SK-N-SH (cell line): Measurements from ENCODE around the gene ADAMTS14.

Source experiments
- FOXM1 ChIP-seq: IDR thresholded peaks from 2 replicates; pipeline ENCODE4 v1.4.0; 2012; ENCODE audit warnings: low read depth, mild to moderate bottlenecking
- MXI1 ChIP-seq: IDR thresholded peaks from 2 replicates; pipeline ENCODE4 v1.6.1; 2012; ENCODE audit warnings: mild to moderate bottlenecking, low read depth, low read length, improper control_type of control experiment
- POLR2AphosphoS5 ChIP-seq: IDR thresholded peaks from 2 replicates; pipeline ENCODE4 v1.6.1; 2012; ENCODE audit warnings: low read depth, low read length
- RAD21 ChIP-seq: IDR thresholded peaks from 2 replicates; pipeline ENCODE4 v1.6.1; 2012; ENCODE audit warnings: mild to moderate bottlenecking, low read length
- TAF1 ChIP-seq: IDR thresholded peaks from 2 replicates; pipeline ENCODE4 v1.6.1; 2012; ENCODE audit warnings: low read depth, mild to moderate bottlenecking, low read length, moderate library complexity, borderline replicate concordance
- TCF12 ChIP-seq: IDR thresholded peaks from 2 replicates; pipeline ENCODE4 v1.4.0; 2012
- TEAD4 ChIP-seq: IDR thresholded peaks from 2 replicates; pipeline ENCODE4 v1.4.0; 2012; ENCODE audit warnings: mild to moderate bottlenecking, borderline replicate concordance; ENCODE audit not compliant: insufficient read depth
- YY1 ChIP-seq: IDR thresholded peaks from 2 replicates; pipeline ENCODE4 v1.4.0; 2012; ENCODE audit warnings: low read depth, mild to moderate bottlenecking
- TF ChIP-seq, protein P1 (sequence below): fragments of 200-600 bp; sonication (generic); IDR thresholded peaks from 2 replicates; pipeline ENCODE4 v1.6.1; 2017; ENCODE audit warnings: antibody characterized with exemption, mild to moderate bottlenecking, moderate library complexity
- TF ChIP-seq, protein P2 (sequence below): IDR thresholded peaks from 2 replicates; pipeline ENCODE4 v1.4.0; 2012; ENCODE audit warnings: low read depth
- TF ChIP-seq, protein P3 (sequence below): fragments of 150-350 bp; IDR thresholded peaks from 2 replicates; pipeline ENCODE4 v1.6.1; 2017; ENCODE audit warnings: antibody characterized with exemption, low read length, low read depth, borderline replicate concordance

DNA sequence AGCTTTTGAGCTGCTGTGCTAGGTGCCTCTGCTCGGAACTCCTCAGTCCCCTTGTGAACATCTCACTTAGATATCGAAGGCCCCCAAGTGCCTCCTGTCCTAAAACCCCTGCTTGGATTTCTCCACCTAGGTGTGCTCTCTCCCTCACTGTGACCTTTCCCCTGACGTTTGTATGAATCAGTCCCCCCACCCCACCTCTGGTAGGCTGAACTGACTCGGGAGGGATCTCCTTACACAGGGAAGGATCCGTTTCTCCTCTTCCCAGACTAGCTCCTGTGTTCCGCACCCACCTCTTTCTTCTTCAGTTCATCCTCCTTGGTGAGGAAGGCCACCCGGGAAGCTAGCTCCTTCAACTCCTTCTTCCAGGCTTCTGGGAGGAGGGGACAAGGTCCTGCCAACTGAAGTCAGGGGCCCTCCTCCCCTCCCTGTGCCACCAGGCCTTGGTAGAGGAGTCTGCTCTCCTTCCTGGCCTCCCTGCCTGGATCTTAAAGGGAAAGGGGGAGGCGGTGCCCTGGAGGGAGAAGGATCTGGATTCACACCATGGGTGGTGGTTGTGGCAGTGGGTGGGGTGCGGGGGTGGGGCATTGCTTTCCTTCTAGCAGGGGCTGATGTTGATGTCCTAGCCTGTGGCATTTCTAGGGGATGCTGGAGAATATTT, 106.1 kb downstream of the ADAMTS14 start:
- TF ChIP-seq, protein P1, sequence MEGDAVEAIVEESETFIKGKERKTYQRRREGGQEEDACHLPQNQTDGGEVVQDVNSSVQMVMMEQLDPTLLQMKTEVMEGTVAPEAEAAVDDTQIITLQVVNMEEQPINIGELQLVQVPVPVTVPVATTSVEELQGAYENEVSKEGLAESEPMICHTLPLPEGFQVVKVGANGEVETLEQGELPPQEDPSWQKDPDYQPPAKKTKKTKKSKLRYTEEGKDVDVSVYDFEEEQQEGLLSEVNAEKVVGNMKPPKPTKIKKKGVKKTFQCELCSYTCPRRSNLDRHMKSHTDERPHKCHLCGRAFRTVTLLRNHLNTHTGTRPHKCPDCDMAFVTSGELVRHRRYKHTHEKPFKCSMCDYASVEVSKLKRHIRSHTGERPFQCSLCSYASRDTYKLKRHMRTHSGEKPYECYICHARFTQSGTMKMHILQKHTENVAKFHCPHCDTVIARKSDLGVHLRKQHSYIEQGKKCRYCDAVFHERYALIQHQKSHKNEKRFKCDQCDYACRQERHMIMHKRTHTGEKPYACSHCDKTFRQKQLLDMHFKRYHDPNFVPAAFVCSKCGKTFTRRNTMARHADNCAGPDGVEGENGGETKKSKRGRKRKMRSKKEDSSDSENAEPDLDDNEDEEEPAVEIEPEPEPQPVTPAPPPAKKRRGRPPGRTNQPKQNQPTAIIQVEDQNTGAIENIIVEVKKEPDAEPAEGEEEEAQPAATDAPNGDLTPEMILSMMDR: no peak
- TF ChIP-seq TAF1: no peak
- no peak for TF ChIP-seq RAD21
- TF ChIP-seq, protein P2, sequence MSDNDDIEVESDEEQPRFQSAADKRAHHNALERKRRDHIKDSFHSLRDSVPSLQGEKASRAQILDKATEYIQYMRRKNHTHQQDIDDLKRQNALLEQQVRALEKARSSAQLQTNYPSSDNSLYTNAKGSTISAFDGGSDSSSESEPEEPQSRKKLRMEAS: no peak
- TF ChIP-seq, protein P3, sequence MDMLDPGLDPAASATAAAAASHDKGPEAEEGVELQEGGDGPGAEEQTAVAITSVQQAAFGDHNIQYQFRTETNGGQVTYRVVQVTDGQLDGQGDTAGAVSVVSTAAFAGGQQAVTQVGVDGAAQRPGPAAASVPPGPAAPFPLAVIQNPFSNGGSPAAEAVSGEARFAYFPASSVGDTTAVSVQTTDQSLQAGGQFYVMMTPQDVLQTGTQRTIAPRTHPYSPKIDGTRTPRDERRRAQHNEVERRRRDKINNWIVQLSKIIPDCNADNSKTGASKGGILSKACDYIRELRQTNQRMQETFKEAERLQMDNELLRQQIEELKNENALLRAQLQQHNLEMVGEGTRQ: no peak
- TF ChIP-seq FOXM1: no peak
- no peak for TF ChIP-seq POLR2AphosphoS5
- no peak for TF ChIP-seq TCF12
- TF ChIP-seq TEAD4: no peak
- no peak for TF ChIP-seq YY1
- no peak for TF ChIP-seq MXI1
